ENCODE measurements around the gene DCN.
"Not testable (repeated sequence)": the region's sequence is repeated elsewhere in the genome, so short reads cannot be mapped to it uniquely, and the experiment has no call there.

The DCN gene, protein sequence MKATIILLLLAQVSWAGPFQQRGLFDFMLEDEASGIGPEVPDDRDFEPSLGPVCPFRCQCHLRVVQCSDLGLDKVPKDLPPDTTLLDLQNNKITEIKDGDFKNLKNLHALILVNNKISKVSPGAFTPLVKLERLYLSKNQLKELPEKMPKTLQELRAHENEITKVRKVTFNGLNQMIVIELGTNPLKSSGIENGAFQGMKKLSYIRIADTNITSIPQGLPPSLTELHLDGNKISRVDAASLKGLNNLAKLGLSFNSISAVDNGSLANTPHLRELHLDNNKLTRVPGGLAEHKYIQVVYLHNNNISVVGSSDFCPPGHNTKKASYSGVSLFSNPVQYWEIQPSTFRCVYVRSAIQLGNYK

DNA sequence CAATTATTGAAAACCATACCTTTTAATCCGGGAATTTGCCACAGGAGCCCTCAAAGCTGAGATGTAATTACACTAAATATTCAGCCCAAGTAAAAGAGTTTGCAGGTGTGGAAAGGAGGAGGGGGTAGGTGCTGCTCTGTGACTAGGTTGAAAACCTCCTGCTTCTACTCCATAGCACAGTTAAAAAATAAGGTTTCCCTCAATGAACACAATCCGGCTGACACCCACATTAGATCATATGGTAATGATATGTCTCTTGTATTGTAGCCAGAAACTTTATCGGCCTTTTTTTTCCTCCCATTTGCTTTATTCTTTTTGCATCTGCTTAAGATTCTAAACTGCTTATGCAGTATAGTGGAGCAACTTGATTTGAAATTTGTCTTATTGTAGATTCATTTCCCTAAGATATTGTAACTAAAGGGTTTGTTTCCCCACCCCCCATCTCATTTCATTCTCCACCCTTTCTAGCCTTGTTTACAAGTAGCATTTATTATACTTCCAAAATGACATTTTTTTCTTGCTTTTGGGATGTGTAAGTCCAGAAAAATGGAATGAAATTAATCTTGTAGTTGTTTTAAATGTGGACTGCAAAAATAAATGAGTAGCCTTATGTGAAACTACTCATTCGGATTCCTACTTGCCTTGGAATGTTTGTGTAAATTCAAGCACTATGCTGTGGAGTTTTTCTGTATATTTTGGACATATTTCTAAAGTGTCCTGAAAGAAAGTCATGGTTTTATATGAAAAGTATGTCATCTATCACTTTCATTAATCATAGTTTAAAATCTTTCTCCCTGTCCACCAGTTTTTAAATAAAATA is at the start of gene DCN:
TSS of gene DCN (minus strand) at position 182 of the 820 bp plus-strand sequence. CDS start 4,265 bp downstream, outside the sequence.
- no peak for DNase-seq

DNA sequence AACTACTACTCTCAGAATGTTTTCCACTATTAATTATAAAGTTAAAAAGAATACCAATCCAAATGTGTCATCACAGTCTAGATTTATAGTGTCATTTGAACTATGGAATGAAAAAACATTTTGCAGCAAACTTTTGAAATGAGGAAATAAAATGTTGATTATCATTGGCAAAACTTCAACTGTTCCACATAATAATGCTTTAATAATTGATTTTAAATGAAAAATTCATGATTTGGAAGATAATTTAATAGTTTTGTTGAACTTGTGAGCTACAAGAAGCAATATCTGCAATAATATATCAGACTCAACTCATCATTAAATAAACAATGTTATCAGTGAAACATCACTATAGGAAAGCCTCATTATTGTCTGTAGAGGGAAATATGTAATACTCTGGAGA is 48.2 kb upstream of the DCN start:
- DNase-seq = no peak

DNA sequence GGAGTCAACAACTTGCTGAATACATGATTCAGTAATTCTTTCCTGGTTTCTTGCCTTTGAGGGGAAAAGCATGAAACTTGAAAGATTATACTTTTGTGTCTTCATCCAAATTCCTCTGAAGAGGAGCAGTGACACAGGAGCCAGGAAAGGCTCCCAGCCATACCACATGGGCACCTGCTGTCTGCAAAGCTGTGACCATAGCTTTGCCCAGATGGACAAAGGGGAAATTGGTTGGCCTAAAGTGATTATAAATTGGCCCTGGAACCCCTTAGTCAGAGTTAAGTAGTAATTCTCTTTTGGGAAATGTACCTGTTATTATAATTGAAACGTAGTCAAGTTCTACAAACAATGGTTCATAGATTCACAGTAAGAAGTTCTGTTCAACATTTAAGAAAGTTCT is 44.3 kb upstream of the DCN start:
- DNase-seq = no peak

DNA sequence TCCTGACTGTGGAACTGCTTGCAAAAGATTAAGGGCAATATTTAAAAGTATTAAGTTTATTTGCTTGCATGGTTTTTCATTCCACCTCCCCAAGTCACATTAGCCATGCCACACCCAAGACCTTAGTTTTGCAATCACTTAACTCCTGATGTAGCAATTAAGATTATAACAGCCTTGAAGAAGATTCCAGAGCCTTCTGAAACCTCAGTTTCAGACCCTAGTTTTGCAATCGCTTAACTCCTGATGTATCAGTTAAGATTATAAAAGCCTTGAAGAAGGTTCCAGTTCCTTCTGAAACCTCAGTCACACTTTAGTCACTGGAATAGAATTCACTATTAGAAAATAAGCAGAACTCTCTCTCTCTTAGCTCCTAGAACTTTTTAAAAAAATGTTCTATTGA is 42.7 kb upstream of the DCN start:
- no peak for DNase-seq

DNA sequence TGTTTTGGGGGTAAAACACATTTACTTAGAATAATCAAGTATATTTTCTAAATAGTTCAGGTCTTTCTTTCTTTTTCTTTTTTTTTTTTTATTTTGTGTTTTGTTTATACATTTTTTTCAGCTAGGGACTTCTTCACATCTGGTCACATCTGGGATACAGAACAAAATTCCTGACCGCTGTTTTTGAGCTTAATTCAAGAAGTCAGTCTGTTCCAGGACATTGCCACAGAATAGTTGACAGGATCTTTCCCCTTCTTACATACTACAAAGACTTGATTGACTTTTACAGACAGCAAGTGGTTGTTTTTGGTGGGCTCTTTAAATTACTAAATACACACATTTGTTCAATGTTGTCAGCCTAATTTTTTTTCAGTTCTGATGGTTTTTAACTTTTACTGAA is 41.8 kb upstream of the DCN start:
- DNase-seq = no peak

DNA sequence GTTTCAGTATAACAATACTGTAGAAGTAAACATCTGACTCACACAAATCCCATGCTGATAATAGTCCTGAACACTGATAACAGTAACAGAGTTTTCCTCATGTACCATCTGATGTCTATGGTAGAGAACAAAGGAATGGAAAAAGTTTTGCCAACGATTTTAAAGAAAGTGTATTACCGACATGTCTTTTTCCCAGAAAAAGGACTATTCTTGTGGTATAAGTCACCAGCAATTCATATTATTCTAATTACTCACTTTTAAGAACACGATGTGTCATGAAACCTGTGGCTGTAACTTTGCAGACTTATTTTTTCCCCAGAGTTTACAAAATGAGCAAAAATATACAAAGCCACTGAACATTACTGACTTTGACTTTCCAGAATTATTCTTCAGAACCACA is 40.1 kb upstream of the DCN start:
- no peak for DNase-seq

DNA sequence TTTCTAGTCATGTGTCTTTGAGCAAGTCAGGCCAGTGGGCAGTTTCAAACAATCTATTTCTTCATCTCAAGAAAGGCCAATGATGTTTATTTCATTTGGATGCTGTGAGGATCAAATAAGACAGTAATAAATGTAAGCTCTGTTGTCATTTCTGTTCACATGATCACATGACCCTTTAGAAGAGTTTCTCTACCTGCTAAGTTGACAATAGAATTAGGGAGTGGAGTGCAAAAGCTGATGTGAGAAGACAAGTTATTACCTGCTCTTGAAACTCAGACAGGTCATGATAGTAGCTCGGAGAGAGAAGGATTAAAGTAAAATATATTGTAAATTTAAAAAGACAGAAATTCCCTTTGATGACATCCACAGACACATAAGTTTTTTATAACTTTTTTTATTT is 37.3 kb upstream of the DCN start:
- no peak for DNase-seq

DNA sequence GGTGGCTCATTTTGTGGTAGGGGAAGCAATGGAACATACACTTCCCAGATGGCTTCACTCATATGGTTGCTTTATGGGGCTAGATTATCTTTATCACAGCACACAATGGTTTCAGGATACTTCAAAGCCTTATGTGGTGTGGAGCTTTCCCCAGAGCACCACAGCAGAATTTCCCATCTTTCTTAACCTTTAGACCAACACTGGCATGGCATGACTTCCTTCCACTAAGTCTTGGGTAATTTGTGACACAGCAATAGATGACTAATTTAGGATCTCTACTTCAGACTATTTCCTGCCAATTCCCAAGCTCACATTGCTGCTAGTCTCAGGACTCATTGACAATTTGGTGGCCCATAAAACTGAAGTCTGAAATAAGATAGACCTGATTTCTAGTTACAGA is 36.9 kb upstream of the DCN start:
- no peak for DNase-seq

DNA sequence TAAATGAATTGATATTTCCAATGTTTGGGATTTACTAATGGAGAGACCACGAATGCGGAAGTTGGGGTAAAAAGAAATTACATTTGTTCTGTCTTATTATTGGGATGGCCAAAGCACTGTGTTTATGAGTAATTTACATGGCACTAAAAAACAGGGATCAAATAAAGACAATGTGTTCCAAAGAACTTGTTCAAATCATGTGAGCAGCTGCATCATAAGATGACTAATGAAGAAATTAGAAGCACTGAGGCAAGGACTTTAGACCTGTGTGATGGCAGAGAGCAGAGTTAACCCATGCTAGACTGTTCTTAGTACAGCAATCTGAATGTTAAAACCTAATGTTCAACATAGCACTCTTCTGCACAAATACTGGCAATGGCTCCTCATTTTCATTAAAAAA is 34.3 kb upstream of the DCN start:
- no peak for DNase-seq

DNA sequence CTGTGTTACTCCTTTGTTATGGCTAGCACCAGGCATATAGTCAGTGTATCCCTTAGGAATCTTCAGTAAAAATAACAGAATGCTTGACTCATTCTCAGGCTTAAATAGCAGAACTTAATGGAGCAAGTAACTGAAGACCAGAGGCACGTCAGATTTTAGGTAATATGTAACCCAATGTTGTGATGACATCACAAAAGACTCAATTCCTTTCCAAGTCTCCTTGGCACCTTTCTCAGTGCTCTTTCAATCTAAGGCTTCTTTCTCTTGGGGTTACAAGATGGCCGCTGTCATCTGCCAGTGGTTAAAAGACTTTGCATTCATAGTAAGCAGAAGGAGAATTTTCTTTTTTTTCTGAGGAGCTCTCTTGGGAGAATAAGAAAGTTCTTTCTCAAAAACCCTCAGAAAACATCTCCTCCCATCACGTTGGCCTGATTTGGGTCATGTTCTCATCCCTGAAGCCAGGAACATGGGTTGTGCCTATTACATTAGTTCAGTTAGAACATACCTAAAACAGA is 33.4 kb upstream of the DCN start:
- no peak for DNase-seq

DNA sequence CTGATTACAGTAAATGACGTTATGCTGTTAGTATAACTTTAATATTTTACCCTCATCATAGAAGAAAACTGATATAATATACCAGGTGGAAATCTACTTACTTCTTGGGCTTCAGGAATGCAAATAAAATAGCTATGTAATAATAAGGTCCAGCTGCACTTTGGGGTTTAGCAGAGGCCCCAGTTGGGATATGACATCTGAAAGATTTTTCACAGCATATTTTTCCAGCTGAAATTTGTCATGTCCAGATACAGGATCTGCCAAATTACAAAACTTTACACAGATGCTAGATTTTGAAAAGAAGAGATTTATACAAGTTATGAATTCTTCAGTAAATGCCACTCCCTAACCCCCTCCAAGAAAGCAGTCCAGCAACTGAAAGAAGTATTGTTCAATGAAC is 29.2 kb upstream of the DCN start:
- no peak for DNase-seq

DNA sequence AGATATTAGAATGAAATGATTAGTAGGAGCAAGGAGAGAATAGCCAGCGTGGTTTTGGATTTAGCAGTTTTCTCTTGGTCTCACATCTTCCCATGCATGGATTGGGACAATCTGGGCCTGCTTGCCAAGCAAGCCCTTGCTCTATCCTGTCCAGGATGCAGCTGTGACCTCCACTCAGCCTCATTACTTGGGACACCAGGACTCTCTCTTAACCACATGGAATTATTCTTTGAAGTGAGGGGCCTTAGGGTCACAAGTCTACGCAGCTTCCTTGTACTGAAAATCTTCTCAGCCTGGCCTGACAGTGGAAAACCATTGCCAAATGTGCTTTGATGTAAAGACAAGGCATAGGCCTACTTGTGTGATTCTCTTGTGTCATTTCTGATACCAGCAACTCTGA is 28.0 kb upstream of the DCN start:
- no peak for DNase-seq

DNA sequence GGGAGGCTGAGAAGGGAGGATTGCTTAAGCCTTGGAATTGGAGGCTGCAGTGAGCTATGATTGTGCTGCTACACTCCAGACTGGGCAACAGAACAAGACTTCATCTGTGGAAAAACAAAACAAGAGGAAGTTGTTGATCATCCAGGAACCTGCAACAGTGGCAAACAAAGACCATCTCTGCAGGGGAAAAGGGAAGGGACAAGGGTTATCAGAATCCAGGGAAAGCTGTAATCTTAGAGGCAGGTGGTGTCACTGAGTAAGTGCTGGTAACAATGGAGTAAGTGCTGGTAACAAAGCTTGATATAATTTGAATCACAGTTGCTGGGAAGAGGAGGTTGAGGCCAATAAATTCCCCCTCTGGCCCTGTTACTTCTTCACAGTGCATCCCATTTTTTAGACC is 27.5 kb upstream of the DCN start:
- no peak for DNase-seq

DNA sequence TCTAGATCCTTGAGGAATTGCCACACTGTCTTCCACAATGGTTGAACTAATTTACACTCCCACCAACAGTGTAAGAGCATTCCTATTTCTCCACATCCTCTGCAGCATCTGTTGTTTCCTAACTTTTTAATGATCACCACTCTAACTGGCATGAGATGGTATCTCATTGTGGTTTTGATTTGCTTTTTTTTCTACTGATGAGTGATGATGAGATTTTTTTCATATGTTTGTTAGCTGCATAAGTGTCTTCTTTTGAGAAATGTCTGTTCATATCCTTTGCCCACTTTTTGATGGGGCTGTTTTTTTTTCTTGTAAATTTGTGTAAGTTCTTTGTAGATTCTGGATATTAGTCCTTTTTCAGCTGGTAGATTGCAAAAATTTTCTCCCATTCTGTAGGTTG is 24.7 kb upstream of the DCN start:
- not testable (repeated sequence) for DNase-seq

DNA sequence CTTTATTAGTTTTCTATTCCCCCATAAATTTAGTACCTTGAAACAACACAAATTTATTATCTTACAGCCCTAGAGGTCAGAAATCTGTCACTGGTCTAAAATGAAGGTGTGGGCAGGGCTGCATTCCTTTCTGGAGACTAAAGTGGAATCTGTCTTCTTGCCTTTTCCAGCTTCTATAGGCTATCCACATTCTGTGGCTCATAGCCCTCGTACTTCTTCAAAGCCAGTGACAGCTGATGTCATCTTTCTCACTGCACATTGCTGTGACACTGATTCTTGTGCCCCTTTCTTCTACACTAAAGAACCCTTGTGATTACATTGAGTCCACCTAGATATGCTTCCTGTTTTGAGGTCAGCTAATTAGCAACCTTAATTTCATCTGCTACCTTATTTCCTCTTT is 23.2 kb upstream of the DCN start:
- no peak for DNase-seq

DNA sequence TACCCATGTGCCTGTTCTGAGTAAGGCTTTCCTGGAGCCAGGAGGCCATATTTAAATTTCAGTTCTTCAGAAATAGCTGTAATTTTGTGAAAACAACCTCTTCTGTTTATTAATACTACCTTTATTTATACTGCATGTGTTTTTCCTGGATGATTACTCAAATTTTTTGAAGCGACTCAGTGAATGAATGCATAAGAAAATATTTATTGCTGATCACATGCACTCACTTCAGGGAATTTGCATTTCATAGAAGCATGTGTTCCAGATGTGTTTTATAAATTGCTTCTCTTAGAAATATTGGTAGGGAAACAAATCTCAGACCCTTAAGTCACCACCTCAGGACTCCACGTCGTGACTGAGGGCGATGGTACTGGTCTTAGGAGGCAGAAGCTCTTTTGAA is 21.8 kb upstream of the DCN start:
- DNase-seq = no peak

DNA sequence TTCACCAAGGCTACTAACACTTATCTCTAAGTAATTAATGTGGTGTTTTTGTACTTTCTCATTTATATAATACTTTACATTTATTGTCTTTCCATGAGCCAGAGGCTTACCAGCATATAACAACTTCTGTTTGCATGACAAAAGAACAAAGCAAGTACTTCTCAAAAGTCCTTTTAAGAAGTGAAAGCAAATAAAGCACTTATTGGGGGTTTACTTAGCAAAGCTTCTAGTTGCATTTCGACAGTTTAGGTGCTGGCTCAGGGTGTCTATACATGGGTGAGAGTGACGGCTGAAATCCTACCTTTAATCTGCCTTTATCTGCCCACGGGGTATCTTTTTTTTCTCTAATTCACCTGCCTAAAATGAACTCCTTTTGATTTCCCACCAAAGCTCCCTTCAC is 21.0 kb upstream of the DCN start:
- DNase-seq = no peak

DNA sequence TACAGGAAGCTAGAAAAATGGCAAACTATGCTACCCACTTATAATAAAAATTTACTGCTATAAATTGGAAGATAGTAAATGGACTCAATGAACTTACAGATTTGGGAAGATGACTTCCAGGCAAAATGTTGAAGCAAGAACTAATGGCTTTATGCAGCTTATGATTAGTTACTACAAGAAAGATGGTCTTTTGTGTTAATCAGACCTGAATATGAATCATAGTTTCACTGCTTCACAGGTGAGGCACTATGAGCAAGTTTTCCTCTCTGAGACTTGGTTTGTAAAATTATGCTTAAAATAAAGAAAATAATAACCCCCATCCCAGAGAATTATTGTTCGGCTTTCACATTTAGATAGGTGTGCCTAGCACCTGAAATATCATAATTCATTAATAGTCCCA is 19.8 kb upstream of the DCN start:
- no peak for DNase-seq

DNA sequence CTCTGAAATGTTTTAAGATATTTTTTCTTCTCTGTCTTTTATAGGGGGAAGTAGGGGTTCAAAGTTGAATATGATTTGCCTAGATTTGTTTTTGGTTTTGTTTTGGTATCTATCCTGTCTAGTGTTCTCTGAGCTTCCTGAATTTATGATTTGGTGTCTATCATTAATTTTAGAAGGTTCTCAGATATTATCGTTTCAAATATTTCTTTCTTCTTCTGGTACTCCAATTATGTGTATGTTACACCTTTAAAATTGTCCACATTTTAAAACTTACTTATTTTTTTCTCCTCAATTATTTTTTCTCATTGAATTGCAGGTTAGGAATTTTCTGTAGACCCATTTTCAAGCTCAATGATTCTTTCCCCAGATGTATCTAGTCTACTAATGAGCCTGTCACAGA is 13.8 kb upstream of the DCN start:
- DNase-seq = no peak

DNA sequence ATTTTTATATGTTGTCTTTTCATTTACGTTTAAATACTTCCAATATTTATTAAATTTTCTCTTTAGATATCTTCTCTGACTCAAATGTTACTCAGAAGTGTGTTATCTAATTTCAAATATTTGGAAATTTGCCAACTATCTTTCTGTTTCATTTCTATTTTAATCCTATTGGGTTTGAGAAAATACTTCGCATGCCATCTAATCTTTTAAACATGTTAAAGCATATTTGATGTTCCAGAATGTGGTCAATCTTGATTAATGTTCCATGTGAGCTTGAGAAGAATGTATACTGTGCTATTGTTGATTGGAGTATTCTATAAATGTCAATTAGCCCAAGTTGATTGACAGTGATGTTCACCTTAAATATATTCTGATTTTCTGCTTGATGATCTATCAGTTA is 11.9 kb upstream of the DCN start:
- no peak for DNase-seq

DNA sequence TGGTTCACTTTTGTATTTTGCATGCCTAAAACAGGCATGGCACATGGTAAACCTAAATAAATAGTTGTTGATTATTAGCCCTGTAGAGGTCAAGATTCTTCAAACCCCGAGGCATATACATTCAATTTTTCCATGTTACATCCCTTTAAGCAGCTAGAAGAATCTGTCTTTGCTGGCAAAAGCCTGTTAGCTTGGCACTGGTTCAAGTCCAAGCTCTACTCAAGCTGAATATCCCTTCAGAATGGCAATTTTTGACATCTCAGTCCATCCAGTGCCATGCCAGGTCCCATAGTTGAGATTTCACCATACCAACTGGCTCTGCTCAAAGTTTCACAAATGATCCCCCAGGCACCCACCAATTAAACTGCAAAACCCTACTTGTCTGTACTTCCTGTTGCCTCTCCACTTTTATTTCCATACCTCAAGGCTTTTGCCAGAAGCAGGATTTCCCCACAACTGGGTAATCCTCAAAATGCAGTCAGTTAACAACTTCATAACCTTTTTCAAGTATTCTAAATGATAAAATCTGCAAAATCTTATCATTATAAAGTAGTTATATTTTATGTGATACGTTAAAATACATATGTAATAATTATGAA is 9.0 kb upstream of the DCN start:
- DNase-seq = no peak

DNA sequence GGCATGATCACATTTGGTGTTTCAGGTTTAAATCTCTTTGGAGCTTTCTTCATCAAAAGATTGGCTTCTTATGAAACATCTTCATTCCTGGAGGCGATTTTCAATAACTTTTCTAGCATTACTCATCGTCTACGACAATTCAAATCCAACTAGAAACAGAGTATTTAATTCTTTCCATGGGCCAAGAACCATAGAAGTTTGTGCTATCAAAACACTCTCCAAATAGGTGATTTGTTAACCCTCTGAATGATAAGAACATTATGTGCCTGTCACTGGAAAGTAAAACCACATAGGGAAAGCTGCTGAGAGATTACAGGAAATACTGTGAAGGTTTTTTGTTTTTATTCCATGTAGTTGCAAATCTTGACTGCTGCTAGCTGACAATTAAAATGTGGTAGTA is 6.9 kb upstream of the DCN start:
- no peak for DNase-seq

DNA sequence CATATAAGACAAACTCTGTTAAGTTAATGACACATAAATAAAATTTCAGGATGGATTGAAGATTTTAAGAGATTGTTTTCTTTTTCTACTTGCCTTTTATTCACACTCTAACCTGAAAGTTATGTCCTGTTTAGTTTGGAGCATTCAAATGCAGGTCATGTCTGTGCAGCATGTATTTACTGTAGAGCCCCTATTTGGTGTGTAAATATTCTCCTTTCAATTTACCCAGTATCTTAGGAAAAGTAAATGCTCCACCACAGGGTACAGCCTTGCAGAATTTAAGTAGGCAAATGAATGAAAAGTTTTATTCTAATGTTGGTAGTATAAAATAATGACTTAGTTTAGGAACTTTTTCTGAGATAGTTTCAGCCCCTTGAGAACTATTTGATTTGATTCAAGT is 6.2 kb upstream of the DCN start:
- DNase-seq = no peak

DNA sequence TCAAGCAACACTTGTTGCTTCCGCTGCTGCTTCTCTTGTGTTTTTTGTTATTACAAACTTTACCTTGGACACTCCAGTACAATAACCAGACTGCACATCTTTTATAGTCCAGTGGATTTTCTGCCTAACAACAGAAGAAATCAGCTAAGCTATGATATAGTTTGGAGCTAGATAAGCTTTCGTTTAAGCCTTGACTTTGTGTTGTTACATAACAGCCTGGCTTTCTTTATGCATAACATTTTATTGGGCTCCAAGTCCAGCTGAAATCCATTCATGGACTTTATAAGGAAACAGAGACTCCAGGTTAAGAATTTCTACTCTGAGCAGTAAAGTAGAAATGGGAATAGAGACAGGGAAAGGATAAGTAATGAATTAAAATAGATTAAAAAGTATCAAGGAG is 3.5 kb upstream of the DCN start:
- no peak for DNase-seq

Data from NCI-H1048 (cell line).